Activated CD8-positive, alpha-beta memory T cell treated with anti-CD3 and anti-CD28 coated beads, Interleukin-2, amount 50 U/mL, for 48 hours (primary cell): ENCODE measurements around the gene GPC5.

Source experiments
- DNase-seq: peaks from one replicate; pipeline ENCODE4 v3.0.0-alpha.2; 2020

Gene GPC5

GRCh38 chr13:91464336-91464735 lies 65.9 kb downstream of the GPC5 start:
- no peak for DNase-seq

- no peak for DNase-seq
These were observed 68.8 kb downstream of the GPC5 start for GRCh38 chr13:91467236-91467635.

- no peak for DNase-seq
These were observed 69.9 kb downstream of the GPC5 start for GRCh38 chr13:91468301-91468700.

- DNase-seq, result no peak
These were observed 71.7 kb downstream of the GPC5 start for GRCh38 chr13:91470084-91470621.

GRCh38 chr13:91470681-91471080 lies 72.3 kb downstream of the GPC5 start:
- DNase-seq, result no peak

GRCh38 chr13:91482427-91482826 lies 84.0 kb downstream of the GPC5 start:
- no peak for DNase-seq

GRCh38 chr13:91491980-91492379 lies 93.6 kb downstream of the GPC5 start:
- no peak for DNase-seq

- no peak for DNase-seq
These were observed 95.0 kb downstream of the GPC5 start for GRCh38 chr13:91493442-91493841.

- DNase-seq, result no peak
These were observed 99.9 kb downstream of the GPC5 start for GRCh38 chr13:91498298-91498697.

GRCh38 chr13:91504216-91504615 lies 105.8 kb downstream of the GPC5 start:
- DNase-seq, result no peak

GRCh38 chr13:91506759-91507158 lies 108.3 kb downstream of the GPC5 start:
- DNase-seq, result no peak

- DNase-seq, result no peak
These were observed 111.6 kb downstream of the GPC5 start for GRCh38 chr13:91510058-91510457.

- DNase-seq, result no peak
These were observed 115.4 kb downstream of the GPC5 start for GRCh38 chr13:91513790-91514189.

GRCh38 chr13:91516799-91517198 lies 118.4 kb downstream of the GPC5 start:
- DNase-seq, result no peak

- no peak for DNase-seq
These were observed 122.5 kb downstream of the GPC5 start for GRCh38 chr13:91520952-91521351.

GRCh38 chr13:91523116-91523515 lies 124.7 kb downstream of the GPC5 start:
- no peak for DNase-seq

GRCh38 chr13:91526543-91527033 lies 128.2 kb downstream of the GPC5 start:
- no peak for DNase-seq

- DNase-seq, result no peak
These were observed 131.5 kb downstream of the GPC5 start for GRCh38 chr13:91529739-91530482.

- DNase-seq, result no peak
These were observed 133.2 kb downstream of the GPC5 start for GRCh38 chr13:91531646-91532045.

GRCh38 chr13:91533354-91533753 lies 134.9 kb downstream of the GPC5 start:
- DNase-seq, result no peak

GRCh38 chr13:91534996-91535395 lies 136.6 kb downstream of the GPC5 start:
- DNase-seq, result no peak

GRCh38 chr13:91537376-91537775 lies 139.0 kb downstream of the GPC5 start:
- DNase-seq, result no peak

- no peak for DNase-seq
These were observed 141.1 kb downstream of the GPC5 start for GRCh38 chr13:91539286-91540157.
